GM18526 (cell line): ENCODE data around the gene CAMK2G.

Source experiments
- POLR2A ChIP-seq: IDR thresholded peaks from 3 replicates; pipeline ENCODE4 v1.6.1; 2011; ENCODE audit not compliant: insufficient read length; ENCODE audit errors: extremely low read depth

Gene CAMK2G

DNA sequence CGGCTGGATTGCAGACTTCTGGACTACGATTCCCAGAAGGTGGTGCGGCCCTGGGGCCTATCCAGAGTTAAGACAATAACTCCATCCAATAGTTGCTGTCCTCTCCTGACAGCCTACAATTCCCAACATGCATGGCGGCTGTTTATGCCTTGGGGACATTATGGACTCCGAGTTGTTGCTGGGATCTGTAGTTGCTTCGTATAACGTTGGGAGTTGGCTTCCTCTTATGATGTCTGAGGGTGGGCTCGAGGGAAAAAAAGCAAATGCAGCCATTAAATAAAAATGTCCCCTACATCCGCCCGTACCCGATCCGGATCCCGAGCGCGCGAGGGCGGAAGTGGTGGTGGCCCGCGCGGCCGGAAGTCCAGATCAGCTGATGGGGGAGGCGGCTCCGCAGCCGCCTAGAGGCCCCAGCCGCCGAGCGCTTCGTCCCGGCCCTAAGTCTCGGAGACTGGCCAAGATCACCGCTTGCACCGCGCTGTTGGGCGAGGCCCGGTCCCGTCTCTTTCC is 89.1 kb downstream of the CAMK2G start, which contains the start of gene ZSWIM8:
Gene ZSWIM8 (plus strand): TSS at position 396 of the 510 bp plus-strand sequence. CDS start 273 bp downstream, outside the sequence.
- TF ChIP-seq POLR2A: peak; percentile 61

DNA sequence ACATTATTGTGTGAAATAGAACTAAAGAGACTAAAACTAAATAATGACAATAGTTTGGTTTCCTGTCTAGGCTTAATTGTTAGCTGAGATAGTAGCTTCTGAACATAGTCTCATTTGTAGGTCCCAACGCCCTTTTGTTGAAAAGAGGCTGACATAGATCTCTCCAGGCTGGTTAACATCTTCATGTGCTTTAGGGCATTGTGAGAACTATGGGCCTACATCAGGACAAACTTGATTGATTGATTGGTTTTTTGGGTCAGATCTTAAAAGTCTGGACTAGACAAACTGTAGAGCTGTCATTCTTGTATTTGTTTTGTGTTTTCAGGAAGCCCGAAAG is 91.6 kb downstream of the CAMK2G start:
- TF ChIP-seq POLR2A: no peak

- peak; percentile 95 for TF ChIP-seq POLR2A
Observed at GRCh38 chr10:73781879-73782748, 92.2 kb downstream of the CAMK2G start, which contains the start of gene CHCHD1. CHCHD1 (plus strand) TSS chr10:73782048; CDS start chr10:73782076, 28 bp downstream.

GRCh38 chr10:73781548-73781878 is 92.8 kb downstream of the CAMK2G start:
- TF ChIP-seq POLR2A: no peak

- TF ChIP-seq POLR2A: no peak
Observed at GRCh38 chr10:73780966-73781365, 93.4 kb downstream of the CAMK2G start.

DNA sequence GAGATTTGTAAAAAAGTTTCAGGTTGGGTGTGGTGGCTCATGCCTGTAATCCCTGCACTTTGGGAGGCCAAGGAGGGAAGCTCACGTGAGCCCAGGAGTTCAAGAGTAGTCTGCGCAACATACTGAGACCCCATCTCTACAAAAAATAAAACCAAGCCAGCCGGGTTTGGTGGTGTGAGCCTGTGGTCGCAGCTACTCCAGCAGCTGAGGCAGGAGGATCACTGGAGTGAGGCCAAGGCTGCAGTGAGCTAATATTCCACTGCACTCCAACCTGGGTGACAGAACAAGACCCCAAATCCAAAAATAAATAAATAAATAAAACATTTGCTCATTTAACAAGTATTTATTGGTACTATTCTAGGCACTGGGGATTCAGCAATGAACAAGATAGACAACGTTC is 94.1 kb downstream of the CAMK2G start:
- TF ChIP-seq POLR2A: no peak

DNA sequence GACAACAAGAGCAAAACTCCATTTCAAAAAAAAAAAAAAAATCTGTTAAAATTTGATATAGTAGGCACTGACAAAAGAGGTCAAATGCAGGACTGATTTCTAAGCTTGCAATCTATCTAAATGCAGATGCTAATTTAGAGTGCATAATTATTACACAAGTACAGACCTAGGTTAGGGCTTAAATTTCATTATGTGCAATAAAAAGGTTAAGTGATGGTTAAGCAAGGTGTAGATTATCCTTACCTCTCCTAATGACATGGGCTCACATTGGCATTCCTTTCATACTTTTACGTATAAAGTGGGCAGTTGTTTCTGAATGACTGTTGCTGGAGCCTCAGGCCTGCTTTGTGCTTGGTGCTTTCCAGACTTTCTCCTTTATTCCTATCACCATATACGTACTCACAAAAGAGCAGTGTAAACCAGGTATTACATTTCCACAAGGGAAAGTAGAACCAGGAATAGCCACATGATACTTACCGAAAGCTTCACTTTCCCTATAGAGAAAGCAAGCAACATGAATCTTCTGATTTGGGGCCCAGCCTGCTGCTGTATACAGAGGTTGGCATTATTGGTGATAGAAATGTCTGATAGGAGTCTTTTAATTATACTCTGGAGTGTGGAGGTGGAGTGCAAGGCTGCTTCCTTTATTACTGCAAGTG is 94.7 kb downstream of the CAMK2G start:
- no peak for TF ChIP-seq POLR2A

GRCh38 chr10:73779018-73779417 is 95.3 kb downstream of the CAMK2G start:
- no peak for TF ChIP-seq POLR2A

DNA sequence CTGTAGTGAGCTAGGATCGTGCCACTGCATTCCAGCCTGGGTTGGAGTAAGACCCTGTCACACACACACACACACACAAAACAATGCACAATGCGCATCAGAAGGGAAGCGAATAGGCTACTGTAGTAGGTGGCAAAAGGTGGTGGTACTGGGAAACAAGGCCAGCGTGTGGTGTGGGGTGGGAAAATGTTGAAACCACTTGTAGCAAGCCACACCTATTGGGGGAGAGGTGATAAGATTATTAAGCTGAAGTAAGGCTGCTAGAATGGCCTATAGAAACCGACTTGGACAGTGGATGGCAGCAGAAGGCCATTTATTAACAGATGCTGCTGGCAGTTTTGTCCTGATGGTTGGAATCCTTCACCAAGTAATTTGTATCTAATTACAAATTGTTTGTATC is 99.7 kb downstream of the CAMK2G start:
- no peak for TF ChIP-seq POLR2A

GRCh38 chr10:73773152-73773879 is 101.0 kb downstream of the CAMK2G start:
- TF ChIP-seq POLR2A: no peak

- peak; percentile 58 for TF ChIP-seq POLR2A
Observed at GRCh38 chr10:73772281-73773151, 101.8 kb downstream of the CAMK2G start.

- TF ChIP-seq POLR2A: no peak
Observed at GRCh38 chr10:73771722-73772280, 102.6 kb downstream of the CAMK2G start.

- no peak for TF ChIP-seq POLR2A
Observed at GRCh38 chr10:73769396-73769795, 105.0 kb downstream of the CAMK2G start.

DNA sequence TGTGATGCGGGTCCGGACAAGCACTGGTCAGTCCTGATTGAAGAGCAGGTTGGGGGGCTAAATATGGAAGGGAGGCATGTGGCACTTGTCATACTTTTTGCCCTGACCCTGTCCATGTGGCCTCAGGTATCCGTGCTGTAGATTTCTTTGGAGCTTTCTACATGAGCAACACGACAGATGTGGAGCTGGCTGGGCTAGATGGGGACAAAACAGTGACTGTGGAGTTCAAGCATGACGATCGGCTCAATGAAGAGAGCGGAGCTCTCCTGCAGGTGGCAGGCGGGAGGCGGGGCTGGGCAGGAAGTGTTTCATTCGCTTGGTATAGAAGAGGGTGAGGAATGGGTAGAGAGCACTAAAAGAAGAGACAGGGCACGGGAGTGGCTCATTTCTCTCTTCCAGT is 105.5 kb downstream of the CAMK2G start:
- no peak for TF ChIP-seq POLR2A

DNA sequence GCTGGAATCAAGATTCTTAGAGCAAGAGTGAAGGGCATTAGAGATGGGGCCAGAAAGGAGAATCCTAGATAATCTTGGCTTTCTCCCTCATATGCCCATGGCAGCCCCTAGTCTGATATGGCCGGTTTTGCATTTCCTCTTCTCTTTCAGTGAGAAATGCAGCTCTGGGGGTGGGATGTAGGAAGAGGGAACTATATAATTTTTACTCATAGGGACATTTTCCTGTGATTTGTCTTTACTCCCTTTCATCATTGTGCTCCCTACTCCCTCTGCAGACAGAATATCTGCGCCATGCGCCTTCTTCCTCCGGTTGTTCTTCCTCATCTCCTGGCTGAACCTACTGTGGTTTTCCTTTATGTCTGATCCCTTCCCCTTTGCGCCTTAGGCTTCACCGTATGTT is 109.3 kb downstream of the CAMK2G start:
- TF ChIP-seq POLR2A: no peak

GRCh38 chr10:73763343-73763742 is 111.0 kb downstream of the CAMK2G start:
- no peak for TF ChIP-seq POLR2A
